Measurements from ENCODE around the gene MIXL1.
"Not testable (repeated sequence)": the region's sequence is repeated elsewhere in the genome, so short reads cannot be mapped to it uniquely, and the experiment has no call there.

MIXL1 gene

GRCh38 chr1:226187019-226187322 is 36.5 kb upstream of the MIXL1 start:
- Histone ChIP-seq H3K36me3 (peaks cover 4% of the 10 kb centered on the region), H3K9me3 (no peaks in the 10 kb centered on the region), H3K4me3 (ENCODE audit: low read depth, low read length) (peak overlapping the region; percentile 93), H3K4me1 (no peaks in the 10 kb centered on the region; the same call in 1 of the 2 replicates), H3K27me3 (no peaks in the 10 kb centered on the region)
- no peak for TF ChIP-seq CTCF (IDR thresholded peaks at IDR 0.05; ENCODE audit: low read depth, low read length)
- DNase-seq = no peak

GRCh38 chr1:226187380-226187779 is 36.1 kb upstream of the MIXL1 start:
- H3K4me1 ChIP-seq = no peaks in the 10 kb centered on the region; the same call in 1 of the 2 replicates
- H3K36me3 ChIP-seq = peaks cover 4% of the 10 kb centered on the region
- no peaks in the 10 kb centered on the region for H3K27me3 ChIP-seq
- DNase-seq = no peak
- peak overlapping the region; percentile 93 for H3K4me3 ChIP-seq (ENCODE audit: low read depth, low read length)
- no peak for TF ChIP-seq CTCF (IDR thresholded peaks at IDR 0.05; ENCODE audit: low read depth, low read length)
- H3K9me3 ChIP-seq = no peaks in the 10 kb centered on the region

- no peak for TF ChIP-seq CTCF (IDR thresholded peaks at IDR 0.05; ENCODE audit: low read depth, low read length)
- H3K9me3 ChIP-seq = no peaks in the 10 kb centered on the region
- H3K36me3 ChIP-seq = no peaks in the 10 kb centered on the region
- no peak overlapping the region for H3K4me3 ChIP-seq (ENCODE audit: low read depth, low read length)
- H3K27me3 ChIP-seq = no peaks in the 10 kb centered on the region
- H3K4me1 ChIP-seq = peaks cover 7% of the 10 kb centered on the region; the same call in 1 of the 2 replicates
- DNase-seq = no peak
Measured at GRCh38 chr1:226195144-226195543, 28.3 kb upstream of the MIXL1 start.

- H3K4me3 ChIP-seq (ENCODE audit: low read depth, low read length) = no peak overlapping the region
- TF ChIP-seq CTCF (IDR thresholded peaks at IDR 0.05; ENCODE audit: low read depth, low read length) = no peak
- DNase-seq = no peak
Measured at GRCh38 chr1:226199971-226200370, 23.5 kb upstream of the MIXL1 start.

GRCh38 chr1:226201029-226201593 is 22.4 kb upstream of the MIXL1 start:
- H3K36me3 ChIP-seq = no peaks in the 10 kb centered on the region
- H3K4me3 ChIP-seq (ENCODE audit: low read depth, low read length) = no peak overlapping the region
- TF ChIP-seq CTCF (IDR thresholded peaks at IDR 0.05; ENCODE audit: low read depth, low read length) = peak; percentile 50
- no peaks in the 10 kb centered on the region for H3K27me3 ChIP-seq
- H3K4me1 ChIP-seq = no peaks in the 10 kb centered on the region
- no peaks in the 10 kb centered on the region for H3K9me3 ChIP-seq
- DNase-seq = no peak

More at GRCh38 chr1:226199971-226200370, 23.5 kb upstream of the MIXL1 start:
- Histone ChIP-seq H3K9me3 (no peaks in the 10 kb centered on the region), H3K4me1 (peaks cover 6% of the 10 kb centered on the region; the same call in 1 of the 2 replicates), H3K36me3 (no peaks in the 10 kb centered on the region), H3K27me3 (no peaks in the 10 kb centered on the region)

- Histone ChIP-seq H3K9me3 (0 out of 2 replicates have a peak, but pooled peaks cover 2% of the 10 kb centered on the region), H3K4me3 (ENCODE audit: low read depth, low read length) (no peak overlapping the region), H3K36me3 (no peaks in the 10 kb centered on the region), H3K4me1 (no peaks in the 10 kb centered on the region), H3K27me3 (no peaks in the 10 kb centered on the region)
- no peak for TF ChIP-seq CTCF (IDR thresholded peaks at IDR 0.05; ENCODE audit: low read depth, low read length)
- no peak for DNase-seq
Measured at GRCh38 chr1:226202246-226202645, 21.2 kb upstream of the MIXL1 start.

- H3K4me3 ChIP-seq (ENCODE audit: low read depth, low read length); H3K9me3 ChIP-seq; H3K36me3 ChIP-seq; H3K27me3 ChIP-seq; DNase-seq; H3K4me1 ChIP-seq: not testable (repeated sequence)
Measured at GRCh38 chr1:226202666-226203065, 20.8 kb upstream of the MIXL1 start.
